GM08714 (cell line): ENCODE measurements around the gene PRIMPOL.
"Not testable (repeated sequence)": the region's sequence is repeated elsewhere in the genome, so short reads cannot be mapped to it uniquely, and the experiment has no call there.

Source experiments
- H3K4me3 ChIP-seq: fragments of 200-500 bp; sonication (Bioruptor generic); 2 replicates; pipeline ENCODE4 v1.5.1; 2014; ENCODE audit warnings: mild to moderate bottlenecking, low read length, inconsistent platforms
- ZNF274 ChIP-seq: IDR thresholded peaks from 2 replicates; pipeline ENCODE4 v1.6.1; 2012; ENCODE audit warnings: mild to moderate bottlenecking, low read depth, low read length

Gene PRIMPOL

GRCh38 chr4:184740980-184741391 lies 91.4 kb downstream of the PRIMPOL start:
- TF ChIP-seq ZNF274, result no peak
- H3K4me3 ChIP-seq, result no peak overlapping the region

- not testable (repeated sequence) for H3K4me3 ChIP-seq
These were observed 92.1 kb downstream of the PRIMPOL start for GRCh38 chr4:184741651-184742050.

- no peak for TF ChIP-seq ZNF274
- H3K4me3 ChIP-seq, result no peak overlapping the region
These were observed 94.1 kb downstream of the PRIMPOL start for GRCh38 chr4:184743650-184744049.

GRCh38 chr4:184744236-184744635 lies 94.7 kb downstream of the PRIMPOL start:
- TF ChIP-seq ZNF274, result no peak
- H3K4me3 ChIP-seq, result no peak overlapping the region
